ENCODE results near the gene ZBTB7B.

ZBTB7B gene

GRCh38 chr1:155026154-155026553, 23.6 kb downstream of the ZBTB7B start:
- Histone ChIP-seq H3K27ac (ENCODE audit: low read length) (no peak overlapping the region), H3K4me3 (ENCODE audit: low read length) (no peak overlapping the region), H3K36me3 (ENCODE audit: control insufficient read depth, low read depth, low read length) (no peaks in the 10 kb centered on the region), H3K9me3 (ENCODE audit: control insufficient read depth, low read depth, low read length) (no peaks in the 10 kb centered on the region), H3K4me1 (ENCODE audit: control insufficient read depth, low read depth, low read length) (no peaks in the 10 kb centered on the region), H3K9ac (ENCODE audit: low read length) (no peak overlapping the region), H3K27me3 (ENCODE audit: control insufficient read depth, insufficient read depth, low read length) (no peaks in the 10 kb centered on the region)

DNA sequence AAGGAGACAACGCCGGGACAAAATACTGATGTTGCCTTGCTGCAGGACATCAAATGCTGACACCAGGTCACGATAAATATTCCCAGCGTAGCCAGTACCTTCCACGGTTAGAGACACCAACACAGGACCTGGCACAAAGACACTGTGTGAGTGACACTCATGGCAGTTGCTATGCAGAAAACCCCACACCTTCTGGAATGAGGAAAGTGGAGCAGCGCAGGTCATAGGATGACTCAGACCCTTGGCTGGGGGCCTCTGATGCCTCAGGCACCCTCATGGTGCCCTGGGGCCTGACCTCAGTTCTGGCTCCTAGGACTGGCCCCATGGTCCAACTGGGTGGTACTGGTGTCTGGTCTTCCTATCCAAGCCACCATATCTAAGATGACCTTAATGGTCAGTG, 24.0 kb downstream of the ZBTB7B start:
- H3K27ac ChIP-seq (ENCODE audit: low read length) = no peak overlapping the region
- H3K4me3 ChIP-seq (ENCODE audit: low read length) = no peak overlapping the region
- H3K36me3 ChIP-seq (ENCODE audit: control insufficient read depth, low read depth, low read length) = no peaks in the 10 kb centered on the region
- H3K27me3 ChIP-seq (ENCODE audit: control insufficient read depth, insufficient read depth, low read length) = no peaks in the 10 kb centered on the region
- no peaks in the 10 kb centered on the region for H3K9me3 ChIP-seq (ENCODE audit: control insufficient read depth, low read depth, low read length)
- H3K4me1 ChIP-seq (ENCODE audit: control insufficient read depth, low read depth, low read length) = no peaks in the 10 kb centered on the region
- no peak overlapping the region for H3K9ac ChIP-seq (ENCODE audit: low read length)

GRCh38 chr1:155029513-155030242, 27.1 kb downstream of the ZBTB7B start:
- no peaks in the 10 kb centered on the region for H3K36me3 ChIP-seq (ENCODE audit: control insufficient read depth, low read depth, low read length)
- H3K27ac ChIP-seq (ENCODE audit: low read length) = no peak overlapping the region
- H3K27me3 ChIP-seq (ENCODE audit: control insufficient read depth, insufficient read depth, low read length) = no peaks in the 10 kb centered on the region
- no peak overlapping the region for H3K9ac ChIP-seq (ENCODE audit: low read length)
- H3K4me1 ChIP-seq (ENCODE audit: control insufficient read depth, low read depth, low read length) = no peaks in the 10 kb centered on the region
- no peak overlapping the region for H3K4me3 ChIP-seq (ENCODE audit: low read length)
- no peaks in the 10 kb centered on the region for H3K9me3 ChIP-seq (ENCODE audit: control insufficient read depth, low read depth, low read length)

- H3K9me3 ChIP-seq (ENCODE audit: control insufficient read depth, low read depth, low read length) = no peaks in the 10 kb centered on the region
- no peak overlapping the region for H3K4me3 ChIP-seq (ENCODE audit: low read length)
- H3K4me1 ChIP-seq (ENCODE audit: control insufficient read depth, low read depth, low read length) = no peaks in the 10 kb centered on the region
- no peak overlapping the region for H3K27ac ChIP-seq (ENCODE audit: low read length)
- H3K36me3 ChIP-seq (ENCODE audit: control insufficient read depth, low read depth, low read length) = no peaks in the 10 kb centered on the region
- H3K27me3 ChIP-seq (ENCODE audit: control insufficient read depth, insufficient read depth, low read length) = no peaks in the 10 kb centered on the region
- H3K9ac ChIP-seq (ENCODE audit: low read length) = no peak overlapping the region
These were observed 27.7 kb downstream of the ZBTB7B start for GRCh38 chr1:155030243-155030795.

- no peaks in the 10 kb centered on the region for H3K4me1 ChIP-seq (ENCODE audit: control insufficient read depth, low read depth, low read length)
- no peak overlapping the region for H3K9ac ChIP-seq (ENCODE audit: low read length)
- no peak overlapping the region for H3K27ac ChIP-seq (ENCODE audit: low read length)
- H3K36me3 ChIP-seq (ENCODE audit: control insufficient read depth, low read depth, low read length) = no peaks in the 10 kb centered on the region
- no peak overlapping the region for H3K4me3 ChIP-seq (ENCODE audit: low read length)
- H3K9me3 ChIP-seq (ENCODE audit: control insufficient read depth, low read depth, low read length) = no peaks in the 10 kb centered on the region
- no peaks in the 10 kb centered on the region for H3K27me3 ChIP-seq (ENCODE audit: control insufficient read depth, insufficient read depth, low read length)
These were observed 28.3 kb downstream of the ZBTB7B start for GRCh38 chr1:155030899-155031298.

DNA sequence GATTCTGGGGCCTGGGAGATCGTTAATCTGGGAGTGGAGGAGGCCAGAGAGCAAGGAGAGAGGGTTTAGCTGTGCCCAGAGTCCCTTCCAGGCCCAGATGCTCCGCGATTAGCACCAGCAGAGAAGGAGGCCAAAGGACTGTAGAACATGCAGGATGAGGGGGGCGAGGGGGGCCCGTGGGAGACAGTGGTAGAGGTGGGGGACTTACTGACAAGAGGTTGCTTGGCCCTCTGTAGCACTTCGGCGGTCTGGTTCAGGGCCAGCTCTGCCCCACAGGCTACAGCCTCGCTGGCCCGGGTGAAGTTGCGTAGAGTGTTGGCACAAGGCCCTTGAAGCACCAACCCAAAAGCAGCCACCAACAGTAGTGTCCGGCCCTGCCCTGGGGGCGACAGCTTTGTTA, 30.3 kb downstream of the ZBTB7B start:
- no peaks in the 10 kb centered on the region for H3K4me1 ChIP-seq (ENCODE audit: control insufficient read depth, low read depth, low read length)
- H3K4me3 ChIP-seq (ENCODE audit: low read length) = no peak overlapping the region
- H3K27ac ChIP-seq (ENCODE audit: low read length) = no peak overlapping the region
- H3K36me3 ChIP-seq (ENCODE audit: control insufficient read depth, low read depth, low read length) = no peaks in the 10 kb centered on the region
- H3K9me3 ChIP-seq (ENCODE audit: control insufficient read depth, low read depth, low read length) = no peaks in the 10 kb centered on the region
- no peak overlapping the region for H3K9ac ChIP-seq (ENCODE audit: low read length)
- no peaks in the 10 kb centered on the region for H3K27me3 ChIP-seq (ENCODE audit: control insufficient read depth, insufficient read depth, low read length)

GRCh38 chr1:155033524-155033923, 30.9 kb downstream of the ZBTB7B start, which contains the start of the genes DCST1 and DCST2:
DCST1 (plus strand) TSS chr1:155033824; CDS start chr1:155034037, 213 bp downstream.
DCST2 (minus strand) TSS chr1:155033781; CDS start chr1:155033701, 80 bp downstream.
- Histone ChIP-seq H3K4me1 (ENCODE audit: control insufficient read depth, low read depth, low read length) (no peaks in the 10 kb centered on the region), H3K27me3 (ENCODE audit: control insufficient read depth, insufficient read depth, low read length) (no peaks in the 10 kb centered on the region), H3K4me3 (ENCODE audit: low read length) (no peak within 1 kb of the TSS), H3K9me3 (ENCODE audit: control insufficient read depth, low read depth, low read length) (no peaks in the 10 kb centered on the region), H3K9ac (ENCODE audit: low read length) (no peak within 1 kb of the TSS), H3K27ac (ENCODE audit: low read length) (no peak within 1 kb of the TSS), H3K36me3 (ENCODE audit: control insufficient read depth, low read depth, low read length) (no peaks in the 10 kb centered on the region)

DNA sequence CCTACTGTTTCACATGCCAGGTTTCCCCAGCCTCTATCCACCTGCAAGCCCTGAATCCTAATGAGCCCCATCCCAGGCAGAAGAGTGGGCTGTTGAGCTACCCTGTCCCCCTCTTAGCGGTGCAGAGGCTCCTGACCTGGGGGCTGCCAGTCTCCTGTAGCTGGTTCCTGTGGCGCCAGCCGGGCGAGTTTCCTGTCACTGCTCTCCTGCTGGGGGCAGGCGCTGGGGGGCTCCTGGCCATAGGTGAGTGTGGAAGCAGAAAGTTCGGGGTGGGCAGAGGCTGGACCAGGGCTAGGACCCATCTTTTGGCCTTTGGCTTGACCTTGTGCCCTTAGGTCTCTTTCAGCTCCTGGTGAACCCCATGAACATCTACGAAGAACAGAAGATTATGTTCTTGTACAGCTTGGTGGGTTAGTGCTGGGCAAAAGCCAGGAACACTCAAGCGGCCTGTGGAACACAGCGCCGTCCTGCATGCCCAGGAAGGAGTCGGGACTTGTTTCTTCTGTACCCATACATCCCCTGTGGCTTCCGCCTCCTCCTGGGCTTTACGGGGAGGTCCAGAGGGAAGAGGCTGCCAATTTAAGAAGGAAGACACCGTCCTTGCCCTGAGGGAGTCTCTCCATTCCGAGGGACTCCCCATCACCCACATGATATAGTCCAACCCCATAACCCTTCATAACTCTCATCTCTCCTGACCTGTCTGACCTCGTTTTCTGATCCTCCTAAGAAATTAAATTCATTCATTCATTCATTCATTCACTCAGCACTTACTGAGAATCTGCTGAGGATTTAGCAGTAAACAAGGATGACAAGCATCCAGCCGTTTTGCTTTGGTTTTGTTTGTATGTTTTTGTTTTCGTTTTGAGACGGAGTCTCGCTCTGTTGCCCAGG, 32.0 kb downstream of the ZBTB7B start:
- no peaks in the 10 kb centered on the region for H3K4me1 ChIP-seq (ENCODE audit: control insufficient read depth, low read depth, low read length)
- no peaks in the 10 kb centered on the region for H3K9me3 ChIP-seq (ENCODE audit: control insufficient read depth, low read depth, low read length)
- H3K27ac ChIP-seq (ENCODE audit: low read length) = no peak overlapping the region
- no peak overlapping the region for H3K9ac ChIP-seq (ENCODE audit: low read length)
- no peaks in the 10 kb centered on the region for H3K27me3 ChIP-seq (ENCODE audit: control insufficient read depth, insufficient read depth, low read length)
- H3K4me3 ChIP-seq (ENCODE audit: low read length) = no peak overlapping the region
- no peaks in the 10 kb centered on the region for H3K36me3 ChIP-seq (ENCODE audit: control insufficient read depth, low read depth, low read length)

DNA sequence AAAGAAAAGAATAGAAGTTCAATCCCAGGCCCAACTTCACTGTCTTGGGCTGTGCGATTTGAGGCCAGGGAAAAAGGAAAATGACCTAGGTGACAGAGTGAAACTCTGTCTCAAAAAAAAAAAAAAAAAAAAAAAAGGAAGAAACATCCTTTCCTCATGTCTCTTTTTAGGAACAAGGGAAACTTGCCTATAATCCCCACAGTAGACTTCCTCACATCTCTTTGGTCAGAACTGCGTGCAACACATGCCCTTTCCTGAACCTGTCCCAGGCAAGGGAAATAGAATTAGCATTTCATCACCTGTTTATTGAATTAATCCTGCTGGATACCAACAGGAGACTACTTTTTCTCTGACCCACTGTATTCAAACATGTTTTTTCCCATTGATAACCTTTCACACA, 33.3 kb downstream of the ZBTB7B start:
- no peak overlapping the region for H3K27ac ChIP-seq (ENCODE audit: low read length)
- no peak overlapping the region for H3K9ac ChIP-seq (ENCODE audit: low read length)
- H3K4me1 ChIP-seq (ENCODE audit: control insufficient read depth, low read depth, low read length) = no peaks in the 10 kb centered on the region
- no peak overlapping the region for H3K4me3 ChIP-seq (ENCODE audit: low read length)
- H3K9me3 ChIP-seq (ENCODE audit: control insufficient read depth, low read depth, low read length) = no peaks in the 10 kb centered on the region
- no peaks in the 10 kb centered on the region for H3K27me3 ChIP-seq (ENCODE audit: control insufficient read depth, insufficient read depth, low read length)
- no peaks in the 10 kb centered on the region for H3K36me3 ChIP-seq (ENCODE audit: control insufficient read depth, low read depth, low read length)

GRCh38 chr1:155037043-155037442, 34.4 kb downstream of the ZBTB7B start:
- no peaks in the 10 kb centered on the region for H3K4me1 ChIP-seq (ENCODE audit: control insufficient read depth, low read depth, low read length)
- H3K27me3 ChIP-seq (ENCODE audit: control insufficient read depth, insufficient read depth, low read length) = no peaks in the 10 kb centered on the region
- H3K36me3 ChIP-seq (ENCODE audit: control insufficient read depth, low read depth, low read length) = no peaks in the 10 kb centered on the region
- H3K9ac ChIP-seq (ENCODE audit: low read length) = no peak overlapping the region
- no peak overlapping the region for H3K27ac ChIP-seq (ENCODE audit: low read length)
- no peaks in the 10 kb centered on the region for H3K9me3 ChIP-seq (ENCODE audit: control insufficient read depth, low read depth, low read length)
- no peak overlapping the region for H3K4me3 ChIP-seq (ENCODE audit: low read length)

GRCh38 chr1:155037851-155038441, 35.3 kb downstream of the ZBTB7B start:
- Histone ChIP-seq H3K4me1 (ENCODE audit: control insufficient read depth, low read depth, low read length) (no peaks in the 10 kb centered on the region), H3K4me3 (ENCODE audit: low read length) (no peak overlapping the region), H3K27ac (ENCODE audit: low read length) (no peak overlapping the region), H3K9ac (ENCODE audit: low read length) (no peak overlapping the region), H3K27me3 (ENCODE audit: control insufficient read depth, insufficient read depth, low read length) (no peaks in the 10 kb centered on the region), H3K9me3 (ENCODE audit: control insufficient read depth, low read depth, low read length) (no peaks in the 10 kb centered on the region), H3K36me3 (ENCODE audit: control insufficient read depth, low read depth, low read length) (no peaks in the 10 kb centered on the region)
